HEK293 (cell line): ENCODE measurements around the gene TMEM203.

Source experiments
- CTCF ChIA-PET: fragments of 350-600 bp; formaldehyde crosslinking; extraction: SDS; loops from one replicate; lab custom pipeline; 2021; ENCODE audit warnings: antibody characterized with exemption; lab: Yijun Ruan, JAX
- POLR2A ChIA-PET: fragments of 300-600 bp; formaldehyde crosslinking; extraction: SDS; loops from one replicate; lab custom pipeline; 2020; ENCODE audit warnings: antibody characterized with exemption, inconsistent platforms; lab: Yijun Ruan, JAX
- H3K27ac ChIP-seq: fragments of 200-500 bp; sonication (Bioruptor generic); 2 replicates; pipeline ENCODE4 v1.5.1; 2014; ENCODE audit warnings: low read depth, low read length, control low read depth, inconsistent platforms; ENCODE audit errors: extremely low read depth
- H3K36me3 ChIP-seq, 2 experiments: fragments of 200-500 bp in 1 of 2; sonication (Bioruptor generic) in 1 of 2; 1 replicate in 1 of 2; 2 replicates in 1 of 2; pipeline ENCODE4 v1.5.1; 2014 to 2017; ENCODE audit warnings: inconsistent platforms in 2 of 2, low read length in 2 of 2; ENCODE audit not compliant: control insufficient read depth in 2 of 2, insufficient read depth in 1 of 2
- H3K4me1 ChIP-seq: fragments of 200-500 bp; sonication (Bioruptor generic); 2 replicates; pipeline ENCODE4 v1.5.1; 2014; ENCODE audit warnings: mild to moderate bottlenecking, low read length, inconsistent platforms; ENCODE audit not compliant: control insufficient read depth, insufficient read depth
- H3K4me3 ChIP-seq: 2 replicates; pipeline ENCODE4 v1.5.1; 2011; ENCODE audit warnings: low read depth, mild to moderate bottlenecking, control low read depth, low read length, moderate library complexity
- H3K9me3 ChIP-seq: fragments of 200-500 bp; sonication (Bioruptor generic); 2 replicates; pipeline ENCODE4 v1.5.1; 2014; ENCODE audit warnings: low read depth, low read length, inconsistent platforms; ENCODE audit not compliant: control insufficient read depth, insufficient read depth
- BCL11A ChIP-seq: fragments of 450-650 bp; formaldehyde crosslinking; IDR thresholded peaks from 2 replicates; pipeline ENCODE4 v1.5.1; 2016; ENCODE audit warnings: low read depth, missing biosample characterization, missing genetic modification characterization
- BCL11B ChIP-seq: fragments of 450-650 bp; formaldehyde crosslinking; IDR thresholded peaks from 2 replicates; pipeline ENCODE4 v1.5.1; 2016; ENCODE audit warnings: low read depth, missing biosample characterization, missing genetic modification characterization
- EGR2 ChIP-seq: fragments of 450-650 bp; formaldehyde crosslinking; IDR thresholded peaks from 2 replicates; pipeline ENCODE4 v1.5.1; 2016; ENCODE audit warnings: low read depth, missing biosample characterization, missing genetic modification characterization
- GFI1B ChIP-seq: fragments of 450-650 bp; formaldehyde crosslinking; IDR thresholded peaks from 2 replicates; pipeline ENCODE4 v1.5.1; 2016; ENCODE audit warnings: missing biosample characterization, missing genetic modification characterization
- GLIS1 ChIP-seq: fragments of 450-650 bp; formaldehyde crosslinking; IDR thresholded peaks from 2 replicates; pipeline ENCODE4 v1.5.1; 2016; ENCODE audit warnings: missing biosample characterization, missing genetic modification characterization
- HIC1 ChIP-seq: fragments of 450-650 bp; formaldehyde crosslinking; IDR thresholded peaks from 2 replicates; pipeline ENCODE4 v1.5.1; 2016; ENCODE audit warnings: missing biosample characterization, missing genetic modification characterization
- KLF17 ChIP-seq: fragments of 450-650 bp; formaldehyde crosslinking; IDR thresholded peaks from 2 replicates; pipeline ENCODE4 v1.5.1; 2016; ENCODE audit warnings: missing biosample characterization, missing genetic modification characterization
- KLF8 ChIP-seq: fragments of 450-650 bp; formaldehyde crosslinking; IDR thresholded peaks from 2 replicates; pipeline ENCODE4 v1.5.1; 2016; ENCODE audit warnings: missing biosample characterization, missing genetic modification characterization
- PATZ1 ChIP-seq: fragments of 450-650 bp; formaldehyde crosslinking; IDR thresholded peaks from 2 replicates; pipeline ENCODE4 v1.5.1; 2016; ENCODE audit warnings: missing biosample characterization, missing genetic modification characterization
- REPIN1 ChIP-seq: fragments of 450-650 bp; formaldehyde crosslinking; IDR thresholded peaks from 2 replicates; pipeline ENCODE4 v1.5.1; 2017; ENCODE audit warnings: missing biosample characterization, missing genetic modification characterization, low read depth
- SCRT1 ChIP-seq: fragments of 450-650 bp; formaldehyde crosslinking; IDR thresholded peaks from 2 replicates; pipeline ENCODE4 v1.5.1; 2016; ENCODE audit warnings: missing biosample characterization, missing genetic modification characterization, borderline replicate concordance
- SCRT2 ChIP-seq: fragments of 450-650 bp; formaldehyde crosslinking; IDR thresholded peaks from 2 replicates; pipeline ENCODE4 v1.5.1; 2016; ENCODE audit warnings: missing biosample characterization, missing genetic modification characterization
- TSHZ1 ChIP-seq: fragments of 450-650 bp; formaldehyde crosslinking; IDR thresholded peaks from 2 replicates; pipeline ENCODE4 v1.5.1; 2016; ENCODE audit warnings: missing biosample characterization, missing genetic modification characterization, borderline replicate concordance
- WT1 ChIP-seq: fragments of 450-650 bp; formaldehyde crosslinking; IDR thresholded peaks from 2 replicates; pipeline ENCODE4 v1.5.1; 2016; ENCODE audit warnings: missing biosample characterization, missing genetic modification characterization
- ZBTB48 ChIP-seq: fragments of 450-650 bp; formaldehyde crosslinking; IDR thresholded peaks from 2 replicates; pipeline ENCODE4 v1.5.1; 2016; ENCODE audit warnings: missing biosample characterization, missing genetic modification characterization
- ZBTB7A ChIP-seq: fragments of 450-650 bp; formaldehyde crosslinking; IDR thresholded peaks from 2 replicates; pipeline ENCODE4 v1.5.1; 2016; ENCODE audit warnings: low read depth, missing biosample characterization, missing genetic modification characterization
- ZEB2 ChIP-seq: fragments of 450-650 bp; formaldehyde crosslinking; IDR thresholded peaks from 2 replicates; pipeline ENCODE4 v1.5.1; 2016; ENCODE audit warnings: missing biosample characterization, missing genetic modification characterization
- ZIC2 ChIP-seq: fragments of 450-650 bp; formaldehyde crosslinking; IDR thresholded peaks from 2 replicates; pipeline ENCODE4 v1.5.1; 2016; ENCODE audit warnings: missing biosample characterization, missing genetic modification characterization
- ZNF155 ChIP-seq: fragments of 450-650 bp; formaldehyde crosslinking; IDR thresholded peaks from 2 replicates; pipeline ENCODE4 v1.5.1; 2016; ENCODE audit warnings: missing biosample characterization, missing genetic modification characterization
- ZNF2 ChIP-seq: fragments of 450-650 bp; formaldehyde crosslinking; IDR thresholded peaks from 2 replicates; pipeline ENCODE4 v1.5.1; 2016; ENCODE audit warnings: missing biosample characterization, missing genetic modification characterization
- ZNF292 ChIP-seq: fragments of 450-650 bp; formaldehyde crosslinking; IDR thresholded peaks from 2 replicates; pipeline ENCODE4 v1.5.1; 2016; ENCODE audit warnings: low read depth, missing biosample characterization, missing genetic modification characterization, borderline replicate concordance
- ZNF366 ChIP-seq: fragments of 450-650 bp; formaldehyde crosslinking; conservative IDR thresholded peaks from 2 replicates; pipeline ENCODE4 v1.5.1; 2016; ENCODE audit warnings: missing biosample characterization, missing genetic modification characterization
- ZNF423 ChIP-seq: fragments of 450-650 bp; formaldehyde crosslinking; IDR thresholded peaks from 2 replicates; pipeline ENCODE4 v1.5.1; 2016; ENCODE audit warnings: missing biosample characterization, missing genetic modification characterization
- TF ChIP-seq, protein P1 (sequence below): fragments of 450-650 bp; formaldehyde crosslinking; IDR thresholded peaks from 2 replicates; pipeline ENCODE4 v1.5.1; 2016; ENCODE audit warnings: missing biosample characterization, missing genetic modification characterization
- TF ChIP-seq, protein P2 (sequence below): IDR thresholded peaks from 2 replicates; pipeline ENCODE4 v1.6.1; 2011; ENCODE audit warnings: mild to moderate bottlenecking, low read depth, low read length, borderline replicate concordance

TMEM203 gene

GRCh38 chr9:137195525-137196220 is 9.8 kb downstream of the TMEM203 start:
- Histone ChIP-seq H3K4me3 (no peak overlapping the region), H3K4me1 (peaks cover 5% of the 10 kb centered on the region; the same call in 1 of the 2 replicates), H3K9me3 (no peaks in the 10 kb centered on the region), H3K36me3 (peaks cover 0 to 20% of the 10 kb centered on the region in 2 experiments; a peak in 1 of 3 replicates), H3K27ac (no peak overlapping the region)
- CTCF ChIA-PET, result interaction anchor here (0.6 to 1.9 kb wide), 11 partner anchors 11 to 441 kb away, joined by 3 to 10 read pairs (median 3); partner anchors contain the start of gene RNF224
- POLR2A ChIA-PET, result interaction anchor here (0.6 to 3.1 kb wide), 7 partner anchors 21 to 66 kb away, joined by 3 to 18 read pairs (median 4); partner anchors contain the start of gene TUBB4B
- no peak for TF ChIP-seq ZNF292 (tag by site-specific recombination)
- TF ChIP-seq TSHZ1 (tag by site-specific recombination), result no peak
- peak; percentile 63 for TF ChIP-seq ZEB2 (tag by site-specific recombination)
- no peak for TF ChIP-seq REPIN1
- TF ChIP-seq BCL11B (tag by site-specific recombination), result peak; percentile 66; the same call in 1 of the 2 replicates
- TF ChIP-seq PATZ1 (tag by site-specific recombination), result peak; percentile 64
- no peak for TF ChIP-seq GFI1B
- peak; percentile 35; the same call in 1 of the 2 replicates for TF ChIP-seq ZNF366 (tag by site-specific recombination)
- TF ChIP-seq ZNF423, result peak; percentile 86; the same call in 1 of the 2 replicates
- TF ChIP-seq WT1, result 0 out of 2 replicates have a peak, but pooled peaks have one; percentile 16
- TF ChIP-seq EGR2 (tag by site-specific recombination), result peak; percentile 35; the same call in 1 of the 2 replicates
- TF ChIP-seq GLIS1 (tag by site-specific recombination), result peak; percentile 45
- peak; percentile 28; the same call in 1 of the 2 replicates for TF ChIP-seq HIC1 (tag by site-specific recombination)
- 0 out of 2 replicates have a peak, but pooled peaks have one; percentile 25 for TF ChIP-seq BCL11A (tag by site-specific recombination)
- TF ChIP-seq ZIC2 (tag by site-specific recombination), result peak; percentile 77
- peak; percentile 46; the same call in 1 of the 2 replicates for TF ChIP-seq KLF17 (tag by site-specific recombination)
- peak; percentile 74 for TF ChIP-seq SCRT2 (tag by site-specific recombination)
- no peak for TF ChIP-seq ZNF2 (tag by site-specific recombination)
- peak; percentile 51; the same call in 1 of the 2 replicates for TF ChIP-seq ZBTB48 (tag by site-specific recombination)
- TF ChIP-seq ZBTB7A (tag by site-specific recombination), result peak; percentile 50
- TF ChIP-seq ZNF155, result no peak
- peak; percentile 59; the same call in 1 of the 2 replicates for TF ChIP-seq KLF8
- TF ChIP-seq, protein P1, sequence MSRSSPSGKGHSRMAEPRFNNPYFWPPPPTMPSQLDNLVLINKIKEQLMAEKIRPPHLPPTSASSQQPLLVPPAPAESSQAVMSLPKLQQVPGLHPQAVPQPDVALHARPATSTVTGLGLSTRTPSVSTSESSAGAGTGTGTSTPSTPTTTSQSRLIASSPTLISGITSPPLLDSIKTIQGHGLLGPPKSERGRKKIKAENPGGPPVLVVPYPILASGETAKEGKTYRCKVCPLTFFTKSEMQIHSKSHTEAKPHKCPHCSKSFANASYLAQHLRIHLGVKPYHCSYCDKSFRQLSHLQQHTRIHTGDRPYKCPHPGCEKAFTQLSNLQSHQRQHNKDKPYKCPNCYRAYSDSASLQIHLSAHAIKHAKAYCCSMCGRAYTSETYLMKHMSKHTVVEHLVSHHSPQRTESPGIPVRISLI (tag by site-specific recombination), result no peak
- 0 out of 2 replicates have a peak, but pooled peaks have one; percentile 22 for TF ChIP-seq SCRT1 (tag by site-specific recombination)
- TF ChIP-seq, protein P2, sequence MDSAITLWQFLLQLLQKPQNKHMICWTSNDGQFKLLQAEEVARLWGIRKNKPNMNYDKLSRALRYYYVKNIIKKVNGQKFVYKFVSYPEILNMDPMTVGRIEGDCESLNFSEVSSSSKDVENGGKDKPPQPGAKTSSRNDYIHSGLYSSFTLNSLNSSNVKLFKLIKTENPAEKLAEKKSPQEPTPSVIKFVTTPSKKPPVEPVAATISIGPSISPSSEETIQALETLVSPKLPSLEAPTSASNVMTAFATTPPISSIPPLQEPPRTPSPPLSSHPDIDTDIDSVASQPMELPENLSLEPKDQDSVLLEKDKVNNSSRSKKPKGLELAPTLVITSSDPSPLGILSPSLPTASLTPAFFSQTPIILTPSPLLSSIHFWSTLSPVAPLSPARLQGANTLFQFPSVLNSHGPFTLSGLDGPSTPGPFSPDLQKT, result no peak
